SK-N-SH (cell line): ENCODE results near the gene KDM4C.

Experiments
- CTCF ChIP-seq: fragments of 200-600 bp; sonication (generic); IDR thresholded peaks from 2 replicates; pipeline ENCODE4 v1.6.1; 2017; ENCODE audit warnings: antibody characterized with exemption, mild to moderate bottlenecking, moderate library complexity
- EP300 ChIP-seq, 2 experiments: IDR thresholded peaks; 2 replicates each; pipeline versions ENCODE4 v1.4.0 to v1.6.1; 2012; ENCODE audit warnings: borderline replicate concordance in 1 of 2, low read depth in 1 of 2, low read length in 1 of 2
- RAD21 ChIP-seq: IDR thresholded peaks from 2 replicates; pipeline ENCODE4 v1.6.1; 2012; ENCODE audit warnings: mild to moderate bottlenecking, low read length
- REST ChIP-seq: IDR thresholded peaks from 2 replicates; pipeline ENCODE4 v1.6.1; 2012; ENCODE audit warnings: mild to moderate bottlenecking, low read depth, low read length, moderate library complexity
- SIN3A ChIP-seq: IDR thresholded peaks from 2 replicates; pipeline ENCODE4 v1.6.1; 2012; ENCODE audit warnings: low read depth, mild to moderate bottlenecking, low read length, moderate library complexity, borderline replicate concordance
- YY1 ChIP-seq: IDR thresholded peaks from 2 replicates; pipeline ENCODE4 v1.4.0; 2012; ENCODE audit warnings: low read depth, mild to moderate bottlenecking

- TF ChIP-seq CTCF (no peak), EP300 (IDR thresholded peaks at IDR 0.05; ENCODE audit: borderline replicate concordance in 1 of 2, low read depth in 1 of 2, low read length in 1 of 2) (no peak), YY1 (no peak), REST (no peak), SIN3A (no peak), RAD21 (no peak)
These were observed 466.2 kb downstream of the KDM4C start for GRCh38 chr9:7223981-7224380.
